ENCODE measurements around the gene TXNDC5. TPM values are rescaled to one million over a fixed set of nuclear protein-coding genes. Genes with fewer than 3 reads are reported as not detected.

TXNDC5 gene
- polyA plus RNA-seq, 6 donors from 2014 or later, result 82.1 to 258 (median 205) TPM

DNA sequence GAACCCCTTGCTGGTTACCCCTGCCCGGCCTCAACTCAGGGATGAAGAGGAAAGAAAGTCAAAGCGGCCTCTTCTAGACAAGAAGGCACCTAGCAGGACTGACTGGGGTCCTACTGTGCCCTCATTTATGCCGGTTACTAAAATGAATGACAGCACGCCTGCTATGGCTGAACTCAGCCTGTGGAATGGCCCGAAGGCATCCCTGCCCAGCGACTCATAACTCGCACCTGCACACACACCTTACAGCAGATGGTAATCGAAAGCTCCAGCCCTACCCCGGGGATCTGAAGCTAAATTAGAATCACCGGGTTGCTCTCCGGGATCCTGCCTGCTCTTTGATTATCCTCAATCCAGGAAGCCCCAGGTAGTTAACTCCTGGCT, 747 bp upstream of the TXNDC5 start:
- Mint-ChIP-seq H3K27me3 (no peaks in the 10 kb centered on the region), H3K36me3 (no peaks in the 10 kb centered on the region), H3K27ac (peak overlapping the region in 2 of 6 donors; percentile 2 to 88), H3K4me1 (peaks cover 6 to 32% (median 10%) of the 10 kb centered on the region in 3 donors), H3K9me3 (no peaks in the 10 kb centered on the region), H3K4me3 (peak overlapping the region in 2 of 8 donors; percentile 86 to 93)
- no peak for DNase-seq
- no peak for ATAC-seq (ENCODE audit: low read depth in 2 of 2)

- Mint-ChIP-seq H3K4me3 (peak overlapping the region in 2 of 8 donors; percentile 88 to 94), H3K27me3 (no peaks in the 10 kb centered on the region), H3K27ac (no peak overlapping the region), H3K9me3 (no peaks in the 10 kb centered on the region), H3K36me3 (no peaks in the 10 kb centered on the region), H3K4me1 (peaks cover 7 to 32% (median 11%) of the 10 kb centered on the region in 3 donors)
- DNase-seq (no peak), ATAC-seq (ENCODE audit: low read depth in 2 of 2) (peak in 1 of 2 donors; percentile 40)
Observed at GRCh38 chr6:7910298-7910653, 312 bp downstream of the TXNDC5 start.

GRCh38 chr6:7909323-7910276, 988 bp downstream of the TXNDC5 start:
- H3K9me3 Mint-ChIP-seq, result no peaks in the 10 kb centered on the region
- H3K4me3 Mint-ChIP-seq, result peak overlapping the region in 7 of 8 donors; percentile 81 to 95 (median 88)
- peak overlapping the region; percentile 33 to 62 (median 56) for H3K27ac Mint-ChIP-seq
- H3K4me1 Mint-ChIP-seq, result peaks cover 13 to 38% (median 18%) of the 10 kb centered on the region in 3 donors
- H3K36me3 Mint-ChIP-seq, result peaks cover 4% of the 10 kb centered on the region in 2 donors
- peak; percentile 26 to 40 for ATAC-seq (ENCODE audit: low read depth in 2 of 2)
- DNase-seq, result no peak
- no peaks in the 10 kb centered on the region for H3K27me3 Mint-ChIP-seq

- no peak for DNase-seq
- Mint-ChIP-seq H3K27me3 (no peaks in the 10 kb centered on the region), H3K27ac (no peak overlapping the region), H3K4me3 (peak overlapping the region in 3 of 8 donors; percentile 22 to 88 (median 63)), H3K36me3 (peaks cover 11 to 20% of the 10 kb centered on the region in 2 donors), H3K4me1 (peaks cover 15 to 41% (median 26%) of the 10 kb centered on the region in 3 donors), H3K9me3 (no peaks in the 10 kb centered on the region)
- ATAC-seq (ENCODE audit: low read depth in 2 of 2), result no peak
Observed at GRCh38 chr6:7907159-7907558, 3.4 kb downstream of the TXNDC5 start.

- no peaks in the 10 kb centered on the region for H3K27me3 Mint-ChIP-seq
- ATAC-seq (ENCODE audit: low read depth in 2 of 2), result no peak
- no peak for DNase-seq
- peak overlapping the region in 3 of 8 donors; percentile 22 to 88 (median 63) for H3K4me3 Mint-ChIP-seq
- H3K27ac Mint-ChIP-seq, result peak overlapping the region in 1 of 6 donors; percentile 33
- peaks cover 15 to 45% (median 29%) of the 10 kb centered on the region in 3 donors for H3K4me1 Mint-ChIP-seq
- H3K36me3 Mint-ChIP-seq, result peaks cover 14 to 24% of the 10 kb centered on the region in 2 donors
- no peaks in the 10 kb centered on the region for H3K9me3 Mint-ChIP-seq
Observed at GRCh38 chr6:7906741-7907140, 3.8 kb downstream of the TXNDC5 start.

- DNase-seq (no peak), ATAC-seq (ENCODE audit: low read depth in 2 of 2) (no peak)
- no peaks in the 10 kb centered on the region for H3K9me3 Mint-ChIP-seq
- H3K4me3 Mint-ChIP-seq, result no peak overlapping the region
- H3K4me1 Mint-ChIP-seq, result peaks cover 28 to 59% (median 42%) of the 10 kb centered on the region in 3 donors
- H3K27ac Mint-ChIP-seq, result peak overlapping the region in 2 of 6 donors; percentile 4 to 91
- H3K27me3 Mint-ChIP-seq, result no peaks in the 10 kb centered on the region
- H3K36me3 Mint-ChIP-seq, result peaks cover 28 to 36% of the 10 kb centered on the region in 2 donors
Observed at GRCh38 chr6:7905416-7905815, 5.2 kb downstream of the TXNDC5 start.

DNA sequence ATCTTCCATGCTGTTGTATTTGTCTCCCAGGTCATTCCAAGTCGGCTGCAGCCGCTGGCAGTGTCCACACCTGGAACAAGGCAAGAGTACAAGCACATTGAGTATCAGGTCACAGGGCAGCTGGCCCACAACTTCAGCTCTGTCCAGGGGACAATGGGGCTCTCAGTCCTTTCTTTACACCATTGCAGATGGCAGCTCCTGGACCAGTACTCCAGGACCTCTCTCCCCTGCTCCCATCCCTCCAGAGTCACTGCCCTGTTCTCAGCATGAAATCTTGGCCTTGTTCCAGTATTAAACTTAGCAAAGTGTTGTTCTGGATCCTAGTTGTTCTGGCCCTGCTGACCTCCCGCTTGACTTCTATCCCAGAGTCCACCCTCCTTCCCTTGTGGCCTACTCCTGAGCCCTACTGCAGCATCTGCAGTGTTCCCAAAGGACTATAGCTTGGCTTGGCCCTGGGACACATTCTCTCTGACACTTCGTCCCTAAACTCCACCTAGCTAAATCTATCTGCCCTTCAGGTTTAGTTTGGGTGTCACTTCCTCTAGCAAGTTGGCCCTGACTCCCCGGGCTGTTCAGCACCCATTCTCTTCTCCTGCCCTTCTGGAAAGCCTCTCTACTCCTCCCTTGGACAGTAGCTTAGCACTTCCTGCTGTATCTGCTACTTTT, 5.8 kb downstream of the TXNDC5 start:
- Mint-ChIP-seq H3K36me3 (peaks cover 34 to 42% of the 10 kb centered on the region in 2 donors), H3K27me3 (no peaks in the 10 kb centered on the region), H3K9me3 (no peaks in the 10 kb centered on the region), H3K4me1 (peaks cover 32 to 65% (median 47%) of the 10 kb centered on the region in 3 donors), H3K27ac (peak overlapping the region; percentile 4 to 93 (median 74)), H3K4me3 (no peak overlapping the region)
- DNase-seq (no peak), ATAC-seq (ENCODE audit: low read depth in 2 of 2) (no peak)

- DNase-seq (no peak), ATAC-seq (ENCODE audit: low read depth in 2 of 2) (no peak)
- Mint-ChIP-seq H3K9me3 (no peaks in the 10 kb centered on the region), H3K4me3 (no peak overlapping the region), H3K36me3 (peaks cover 40 to 47% of the 10 kb centered on the region in 2 donors), H3K4me1 (peaks cover 30 to 55% (median 44%) of the 10 kb centered on the region in 3 donors), H3K27ac (no peak overlapping the region), H3K27me3 (no peaks in the 10 kb centered on the region)
Observed at GRCh38 chr6:7903673-7904072, 6.9 kb downstream of the TXNDC5 start.

DNA sequence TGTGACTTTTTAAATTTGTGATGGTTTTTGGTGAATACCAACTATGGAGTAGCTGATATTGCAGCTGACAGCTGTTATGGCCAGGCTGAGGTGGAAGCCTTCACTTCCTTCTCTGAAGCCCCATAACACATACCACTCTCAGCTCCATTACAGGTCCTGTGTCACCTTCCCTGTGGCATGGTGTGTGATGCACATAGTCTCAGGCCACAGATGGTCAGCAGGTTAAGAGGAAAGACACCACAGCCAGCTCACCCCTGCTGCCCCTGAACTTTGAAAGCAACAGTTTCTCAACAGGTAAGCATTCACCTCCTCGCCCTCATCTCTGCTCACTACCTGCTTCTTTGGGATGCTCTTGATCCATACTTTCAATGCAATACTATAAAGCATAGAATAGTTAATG, 7.7 kb downstream of the TXNDC5 start:
- Mint-ChIP-seq H3K36me3 (peaks cover 48 to 55% of the 10 kb centered on the region in 2 donors), H3K27ac (peak overlapping the region in 1 of 6 donors; percentile 28), H3K4me3 (no peak overlapping the region), H3K9me3 (no peaks in the 10 kb centered on the region), H3K27me3 (no peaks in the 10 kb centered on the region), H3K4me1 (peaks cover 35 to 52% (median 49%) of the 10 kb centered on the region in 3 donors)
- ATAC-seq (ENCODE audit: low read depth in 2 of 2) (no peak), DNase-seq (no peak)

- Mint-ChIP-seq H3K36me3 (peaks cover 55 to 60% of the 10 kb centered on the region in 2 donors), H3K4me1 (peaks cover 38 to 51% (median 46%) of the 10 kb centered on the region in 3 donors), H3K27ac (peak overlapping the region in 1 of 6 donors; percentile 28), H3K4me3 (peak overlapping the region in 1 of 8 donors; percentile 37), H3K27me3 (no peaks in the 10 kb centered on the region), H3K9me3 (no peaks in the 10 kb centered on the region)
- ATAC-seq (ENCODE audit: low read depth in 2 of 2), result no peak
- no peak for DNase-seq
Observed at GRCh38 chr6:7902221-7902620, 8.4 kb downstream of the TXNDC5 start.

DNA sequence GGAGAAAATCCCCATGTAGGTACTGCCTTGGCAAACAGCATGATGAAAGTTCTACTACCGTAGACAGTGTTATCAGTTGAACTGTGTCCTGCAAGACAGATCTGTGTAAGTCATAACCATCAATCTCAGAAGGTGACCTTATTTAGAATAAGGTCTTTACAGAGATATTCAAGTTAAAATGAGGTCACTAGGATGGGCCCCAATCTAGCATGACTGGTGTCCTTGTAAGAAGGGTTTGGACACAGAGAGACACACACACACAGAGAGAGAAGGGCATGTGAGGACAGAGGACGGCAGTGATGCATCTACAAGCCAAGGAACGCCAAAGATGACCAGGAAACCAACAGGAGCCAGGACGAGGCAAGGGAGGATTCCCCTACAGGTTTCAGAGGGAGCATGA, 8.8 kb downstream of the TXNDC5 start:
- H3K4me3 Mint-ChIP-seq, result no peak overlapping the region
- H3K27me3 Mint-ChIP-seq, result no peaks in the 10 kb centered on the region
- H3K27ac Mint-ChIP-seq, result peak overlapping the region in 3 of 6 donors; percentile 29 to 49 (median 30)
- peaks cover 38 to 46% (median 46%) of the 10 kb centered on the region in 3 donors for H3K4me1 Mint-ChIP-seq
- H3K36me3 Mint-ChIP-seq, result peaks cover 55 to 60% of the 10 kb centered on the region in 2 donors
- DNase-seq (no peak), ATAC-seq (ENCODE audit: low read depth in 2 of 2) (no peak)
- H3K9me3 Mint-ChIP-seq, result no peaks in the 10 kb centered on the region

GRCh38 chr6:7901056-7901455, 9.5 kb downstream of the TXNDC5 start:
- no peak for DNase-seq
- H3K27me3 Mint-ChIP-seq, result no peaks in the 10 kb centered on the region
- H3K27ac Mint-ChIP-seq, result peak overlapping the region in 5 of 6 donors; percentile 17 to 57 (median 30)
- peak overlapping the region in 1 of 8 donors; percentile 0 for H3K4me3 Mint-ChIP-seq
- H3K9me3 Mint-ChIP-seq, result no peaks in the 10 kb centered on the region
- H3K4me1 Mint-ChIP-seq, result peaks cover 38 to 47% (median 42%) of the 10 kb centered on the region in 3 donors
- H3K36me3 Mint-ChIP-seq, result peaks cover 55 to 63% of the 10 kb centered on the region in 2 donors
- ATAC-seq (ENCODE audit: low read depth in 2 of 2), result no peak

DNA sequence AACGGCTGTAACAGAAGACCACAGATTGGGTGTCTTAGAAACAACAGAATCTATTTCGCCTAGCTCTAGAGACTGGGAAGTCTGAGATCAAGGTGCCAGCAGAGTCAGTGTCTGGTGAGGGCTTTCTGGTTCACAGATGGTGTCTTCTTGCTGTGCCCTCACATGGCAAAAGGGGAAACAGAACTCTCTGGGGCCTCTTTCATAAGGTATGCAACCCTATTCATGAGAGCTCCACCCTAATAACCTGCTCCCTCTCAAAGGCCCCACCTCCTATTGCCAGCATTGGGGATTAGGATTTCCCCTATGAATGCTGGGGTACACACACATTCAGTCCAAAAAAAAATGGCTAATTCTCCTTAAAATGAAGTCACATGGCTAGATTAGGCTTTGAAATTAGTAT, 10.0 kb downstream of the TXNDC5 start:
- peaks cover 55 to 67% of the 10 kb centered on the region in 2 donors for H3K36me3 Mint-ChIP-seq
- peaks cover 38 to 51% (median 42%) of the 10 kb centered on the region in 3 donors for H3K4me1 Mint-ChIP-seq
- ATAC-seq (ENCODE audit: low read depth in 2 of 2) (peak; percentile 92 to 93), DNase-seq (peak; percentile 40)
- no peaks in the 10 kb centered on the region for H3K27me3 Mint-ChIP-seq
- peak overlapping the region in 4 of 6 donors; percentile 17 to 57 (median 37) for H3K27ac Mint-ChIP-seq
- H3K4me3 Mint-ChIP-seq, result peak overlapping the region in 1 of 8 donors; percentile 0
- H3K9me3 Mint-ChIP-seq, result no peaks in the 10 kb centered on the region

Data from naive B cell (primary cell).